Measurements from ENCODE around the gene PEX14. TPM values are rescaled to one million over a fixed set of nuclear protein-coding genes. Genes with fewer than 3 reads are reported as not detected.

The PEX14 gene
- total RNA-seq, 1 donor from 2014 or later = 23.6 TPM

- intact Hi-C loops (cut with micrococcal nuclease) = no loop called here
Measured at GRCh38 chr1:10538646-10539355, 64.1 kb downstream of the PEX14 start.

GRCh38 chr1:10539411-10540043 lies 64.8 kb downstream of the PEX14 start:
- intact Hi-C loops (cut with micrococcal nuclease) = no loop called here

- intact Hi-C loops (cut with micrococcal nuclease) = no loop called here
Measured at GRCh38 chr1:10540277-10541005, 65.7 kb downstream of the PEX14 start.

- intact Hi-C loops (cut with micrococcal nuclease) = no loop called here
Measured at GRCh38 chr1:10541286-10541685, 66.5 kb downstream of the PEX14 start.

- intact Hi-C loops (cut with micrococcal nuclease) = no loop called here
Measured at GRCh38 chr1:10544239-10544638, 69.5 kb downstream of the PEX14 start.

- intact Hi-C loops (cut with micrococcal nuclease) = no loop called here
Measured at GRCh38 chr1:10546896-10547295, 72.1 kb downstream of the PEX14 start.

GRCh38 chr1:10549904-10550664 lies 75.3 kb downstream of the PEX14 start:
- intact Hi-C loops (cut with micrococcal nuclease) = no loop called here

GRCh38 chr1:10553118-10553517 lies 78.4 kb downstream of the PEX14 start:
- intact Hi-C loops (cut with micrococcal nuclease) = no loop called here

GRCh38 chr1:10555635-10556429 lies 81.1 kb downstream of the PEX14 start:
- intact Hi-C loops (cut with micrococcal nuclease) = no loop called here

GRCh38 chr1:10556430-10557005 lies 81.8 kb downstream of the PEX14 start:
- intact Hi-C loops (cut with micrococcal nuclease) = no loop called here

GRCh38 chr1:10557714-10558113 lies 83.0 kb downstream of the PEX14 start:
- intact Hi-C loops (cut with micrococcal nuclease) = no loop called here

- intact Hi-C loops (cut with micrococcal nuclease) = no loop called here
Measured at GRCh38 chr1:10559386-10559785, 84.6 kb downstream of the PEX14 start.

- intact Hi-C loops (cut with micrococcal nuclease) = no loop called here
Measured at GRCh38 chr1:10561497-10561896, 86.7 kb downstream of the PEX14 start.

- intact Hi-C loops (cut with micrococcal nuclease) = no loop called here
Measured at GRCh38 chr1:10561955-10562354, 87.2 kb downstream of the PEX14 start.

GRCh38 chr1:10564063-10564462 lies 89.3 kb downstream of the PEX14 start:
- intact Hi-C loops (cut with micrococcal nuclease) = no loop called here

- intact Hi-C loops (cut with micrococcal nuclease) = no loop called here
Measured at GRCh38 chr1:10569531-10569930, 94.8 kb downstream of the PEX14 start.

- intact Hi-C loops (cut with micrococcal nuclease) = no loop called here
Measured at GRCh38 chr1:10575616-10576015, 100.9 kb downstream of the PEX14 start.

- intact Hi-C loops (cut with micrococcal nuclease) = no loop called here
Measured at GRCh38 chr1:10578070-10578469, 103.3 kb downstream of the PEX14 start.

GRCh38 chr1:10583641-10584040 lies 108.9 kb downstream of the PEX14 start:
- intact Hi-C loops (cut with micrococcal nuclease) = no loop called here

- intact Hi-C loops (cut with micrococcal nuclease) = no loop called here
Measured at GRCh38 chr1:10585242-10585641, 110.5 kb downstream of the PEX14 start.

GRCh38 chr1:10586125-10586524 lies 111.4 kb downstream of the PEX14 start:
- intact Hi-C loops (cut with micrococcal nuclease) = no loop called here
